DMS79 (cell line): Measurements from ENCODE around the gene NT5C1B.

ENCODE experiments used
- DNase-seq: peaks from one replicate; lab custom pipeline; 2025; lab: John Stamatoyannopoulos, UW

NT5C1B gene

GRCh38 chr2:18599509-18600254, 10.3 kb upstream of the NT5C1B start:
- DNase-seq = no peak

GRCh38 chr2:18598848-18599484, 9.6 kb upstream of the NT5C1B start:
- no peak for DNase-seq

- DNase-seq = no peak
These were observed 8.2 kb upstream of the NT5C1B start for GRCh38 chr2:18597618-18598017.

GRCh38 chr2:18596993-18597392, 7.6 kb upstream of the NT5C1B start:
- DNase-seq = no peak

GRCh38 chr2:18593496-18593895, 4.1 kb upstream of the NT5C1B start:
- no peak for DNase-seq

- DNase-seq = no peak
These were observed 3.0 kb upstream of the NT5C1B start for GRCh38 chr2:18592372-18592771.

GRCh38 chr2:18588802-18589201, 567 bp downstream of the NT5C1B start:
- DNase-seq = no peak

GRCh38 chr2:18588049-18588448, 1.3 kb downstream of the NT5C1B start:
- no peak for DNase-seq

GRCh38 chr2:18585526-18585925, 3.8 kb downstream of the NT5C1B start:
- DNase-seq = no peak

GRCh38 chr2:18584608-18584954, 4.8 kb downstream of the NT5C1B start:
- DNase-seq = no peak

GRCh38 chr2:18583905-18584607, 5.3 kb downstream of the NT5C1B start:
- DNase-seq = no peak

GRCh38 chr2:18580606-18581005, 8.8 kb downstream of the NT5C1B start:
- DNase-seq = no peak

- DNase-seq = no peak
These were observed 11.3 kb downstream of the NT5C1B start for GRCh38 chr2:18578033-18578432.

- no peak for DNase-seq
These were observed 23.1 kb downstream of the NT5C1B start for GRCh38 chr2:18566145-18566769.

GRCh38 chr2:18560797-18561085, 28.6 kb downstream of the NT5C1B start:
- no peak for DNase-seq

- DNase-seq = peak; percentile 92
These were observed 29.2 kb downstream of the NT5C1B start, which contains the start of gene RDH14 for GRCh38 chr2:18560031-18560796. RDH14 (minus strand) TSS chr2:18560653; CDS start chr2:18560572, 81 bp downstream.

- DNase-seq = no peak
These were observed 29.8 kb downstream of the NT5C1B start for GRCh38 chr2:18559531-18560030.

GRCh38 chr2:18558458-18558857, 30.9 kb downstream of the NT5C1B start:
- no peak for DNase-seq

GRCh38 chr2:18557121-18557520, 32.2 kb downstream of the NT5C1B start:
- no peak for DNase-seq

- no peak for DNase-seq
These were observed 36.9 kb downstream of the NT5C1B start for GRCh38 chr2:18552351-18553077.

- DNase-seq = no peak
These were observed 37.7 kb downstream of the NT5C1B start for GRCh38 chr2:18551623-18552022.
